Keratinocyte (primary cell): Measurements from ENCODE around the gene NKRF.

ENCODE experiments used
- EZH2 ChIP-seq: IDR thresholded peaks from one replicate; pipeline ENCODE4 v1.6.1; 2012; ENCODE audit warnings: inconsistent platforms, mild to moderate bottlenecking, low read length, moderate library complexity
- TF ChIP-seq, protein P1 (sequence below), 3 experiments: IDR thresholded peaks in 1 of 3; conservative IDR thresholded peaks in 1 of 3; optimal IDR thresholded peaks in 1 of 3; 2 replicates in 2 of 3; 3 replicates in 1 of 3; pipeline versions ENCODE3 to v1.5.1; 2011; ENCODE audit warnings: low read length in 3 of 3, mild to moderate bottlenecking in 3 of 3, moderate library complexity in 2 of 3, control low read depth in 1 of 3, inconsistent platforms in 1 of 3; ENCODE audit not compliant: insufficient read depth in 2 of 3; ENCODE audit errors: extremely low read depth in 1 of 3

GRCh38 chrX:119574394-119575266 is 31.6 kb downstream of the NKRF start, which contains the start of gene UBE2A:
- TF ChIP-seq, protein P1, sequence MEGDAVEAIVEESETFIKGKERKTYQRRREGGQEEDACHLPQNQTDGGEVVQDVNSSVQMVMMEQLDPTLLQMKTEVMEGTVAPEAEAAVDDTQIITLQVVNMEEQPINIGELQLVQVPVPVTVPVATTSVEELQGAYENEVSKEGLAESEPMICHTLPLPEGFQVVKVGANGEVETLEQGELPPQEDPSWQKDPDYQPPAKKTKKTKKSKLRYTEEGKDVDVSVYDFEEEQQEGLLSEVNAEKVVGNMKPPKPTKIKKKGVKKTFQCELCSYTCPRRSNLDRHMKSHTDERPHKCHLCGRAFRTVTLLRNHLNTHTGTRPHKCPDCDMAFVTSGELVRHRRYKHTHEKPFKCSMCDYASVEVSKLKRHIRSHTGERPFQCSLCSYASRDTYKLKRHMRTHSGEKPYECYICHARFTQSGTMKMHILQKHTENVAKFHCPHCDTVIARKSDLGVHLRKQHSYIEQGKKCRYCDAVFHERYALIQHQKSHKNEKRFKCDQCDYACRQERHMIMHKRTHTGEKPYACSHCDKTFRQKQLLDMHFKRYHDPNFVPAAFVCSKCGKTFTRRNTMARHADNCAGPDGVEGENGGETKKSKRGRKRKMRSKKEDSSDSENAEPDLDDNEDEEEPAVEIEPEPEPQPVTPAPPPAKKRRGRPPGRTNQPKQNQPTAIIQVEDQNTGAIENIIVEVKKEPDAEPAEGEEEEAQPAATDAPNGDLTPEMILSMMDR (optimal IDR thresholded peaks at IDR 0.05 in 1 of 3, IDR thresholded peaks at IDR 0.05 in 1 of 3, conservative IDR thresholded peaks at IDR 0.05 in 1 of 3; ENCODE audit: extremely low read depth in 1 of 3, insufficient read depth in 2 of 3, low read length in 3 of 3) = peak; percentile 13 to 47 (median 26)
- no peak for TF ChIP-seq EZH2
